Endothelial cell of umbilical vein (primary cell): ENCODE data around the gene PPP2R2C. TPM values are rescaled to one million over a fixed set of nuclear protein-coding genes. Genes with fewer than 3 reads are reported as not detected.

ENCODE experiments used
- BruUV-seq: library from RNA; stranded (reverse); fragments of 400-500 nt; replicated peaks from 2 replicates; lab custom pipeline; 2021; lab: Mats Ljungman, UMichigan
- CTCF ChIA-PET: fragments of 300-600, 350-600 bp; sonication (Branson Sonifier 250); formaldehyde crosslinking; loops from one replicate; lab custom pipeline; 2021; ENCODE audit warnings: antibody characterized with exemption, inconsistent platforms; lab: Charles Lee
- POLR2A ChIA-PET: fragments of 300-600, 350-600 bp; sonication (Branson Sonifier 250); formaldehyde crosslinking; loops from one replicate; lab custom pipeline; 2021; ENCODE audit warnings: antibody characterized with exemption, inconsistent platforms; lab: Charles Lee
- DNase-seq: peaks from one replicate; pipeline ENCODE4 v3.0.0-alpha.2; 2011; ENCODE audit warnings: low read depth, low spot score
- FAIRE-seq: peaks from 2 replicates; lab custom pipeline; 2011; peaks lifted over from hg19 to GRCh38; lab: Jason Lieb, UNC
- H2AFZ ChIP-seq: 2 replicates; pipeline ENCODE4 v1.6.0; 2012; ENCODE audit warnings: low read depth, low read length, control low read depth, inconsistent platforms
- H3K27ac ChIP-seq: 2 replicates; pipeline ENCODE4 v1.5.1; 2011; ENCODE audit warnings: low read depth, mild to moderate bottlenecking, control low read depth, low read length, moderate library complexity; ENCODE audit not compliant: insufficient read depth
- H3K27me3 ChIP-seq, 2 experiments: 2 replicates each; pipeline versions ENCODE4 v1.6.0 to v1.6.1; 2011; ENCODE audit warnings: low read length in 2 of 2, mixed read lengths in 1 of 2; ENCODE audit not compliant: control insufficient read depth in 2 of 2, insufficient read depth in 2 of 2
- H3K36me3 ChIP-seq, 2 experiments: 2 replicates in 1 of 2; 3 replicates in 1 of 2; pipeline ENCODE4 v1.5.1; 2011; ENCODE audit warnings: low read length in 2 of 2, mild to moderate bottlenecking in 1 of 2, moderate library complexity in 1 of 2; ENCODE audit not compliant: control insufficient read depth in 2 of 2, insufficient read depth in 2 of 2; ENCODE audit errors: extremely low read depth in 1 of 2
- H3K4me1 ChIP-seq: 3 replicates; pipeline ENCODE4 v1.5.1; 2011; ENCODE audit warnings: mild to moderate bottlenecking, low read length; ENCODE audit not compliant: control insufficient read depth, insufficient read depth; ENCODE audit errors: extremely low read depth
- H3K4me2 ChIP-seq: 2 replicates; pipeline ENCODE4 v1.6.1; 2011; ENCODE audit warnings: low read length, control low read depth, mixed read lengths; ENCODE audit not compliant: insufficient read depth
- H3K4me3 ChIP-seq, 3 experiments: fragments of 200-600 bp in 1 of 3; sonication (generic), shearing (Covaris generic) in 1 of 3; replicated peaks in 1 of 3; 2 replicates each; pipeline ENCODE4 v1.5.1; 2011 to 2016; ENCODE audit warnings: control low read depth in 3 of 3, low read length in 3 of 3, mild to moderate bottlenecking in 2 of 3, inconsistent platforms in 1 of 3, low read depth in 1 of 3, moderate library complexity in 1 of 3; ENCODE audit not compliant: insufficient read depth in 1 of 3
- H3K79me2 ChIP-seq: 2 replicates; pipeline ENCODE4 v1.6.0; 2012; ENCODE audit warnings: low read length, inconsistent platforms; ENCODE audit not compliant: control insufficient read depth, insufficient read depth
- H3K9ac ChIP-seq: replicated peaks from 2 replicates; pipeline ENCODE3; 2011; ENCODE audit warnings: low read length, control low read depth; ENCODE audit not compliant: insufficient read depth; ENCODE audit errors: extremely low read depth
- H3K9me1 ChIP-seq: replicated peaks from 3 replicates; pipeline ENCODE4 v1.6.0; 2011; ENCODE audit warnings: mild to moderate bottlenecking, low read length; ENCODE audit not compliant: control insufficient read depth, insufficient read depth; ENCODE audit errors: extremely low read depth
- H3K9me3 ChIP-seq: replicated peaks from 2 replicates; pipeline ENCODE4 v1.5.1; 2012; ENCODE audit warnings: low read length, inconsistent platforms; ENCODE audit not compliant: control insufficient read depth, insufficient read depth
- H4K20me1 ChIP-seq: replicated peaks from 2 replicates; pipeline ENCODE3; 2011; ENCODE audit warnings: mild to moderate bottlenecking, low read length; ENCODE audit not compliant: control insufficient read depth, insufficient read depth; ENCODE audit errors: extremely low read depth
- EZH2 ChIP-seq: IDR thresholded peaks from 2 replicates; pipeline ENCODE4 v1.6.1; 2012; ENCODE audit warnings: borderline replicate concordance, low read depth, mild to moderate bottlenecking, moderate library complexity, low read length, inconsistent platforms; ENCODE audit not compliant: severe bottlenecking
- FOS ChIP-seq: IDR thresholded peaks from 2 replicates; pipeline ENCODE4 v1.6.1; 2011; ENCODE audit warnings: mild to moderate bottlenecking, low read length, moderate library complexity, borderline replicate concordance; ENCODE audit not compliant: insufficient read depth
- GATA2 ChIP-seq: IDR thresholded peaks from 2 replicates; pipeline ENCODE4 v1.7.0; 2011; ENCODE audit warnings: low read depth, mild to moderate bottlenecking, moderate library complexity, mixed read lengths, low read length; ENCODE audit not compliant: insufficient read length, insufficient read depth
- JUN ChIP-seq: IDR thresholded peaks from 2 replicates; pipeline ENCODE4 v1.6.1; 2011; ENCODE audit warnings: borderline replicate concordance, low read depth; ENCODE audit not compliant: insufficient read length, insufficient read depth
- MYC ChIP-seq: IDR thresholded peaks from one replicate; pipeline ENCODE4 v1.6.1; 2011; ENCODE audit warnings: mild to moderate bottlenecking, low read depth, low read length
- POLR2A ChIP-seq: IDR thresholded peaks from 2 replicates; pipeline ENCODE4 v1.6.1; 2012; ENCODE audit warnings: low read depth, mild to moderate bottlenecking, control low read depth, low read length
- POLR2AphosphoS5 ChIP-seq: IDR thresholded peaks from 2 replicates; pipeline ENCODE4 v1.6.1; 2012; ENCODE audit warnings: low read depth, mild to moderate bottlenecking, control low read depth, low read length, moderate library complexity; ENCODE audit not compliant: insufficient read depth
- dilution Hi-C: fragments of 300-500 bp; cut with MboI; formaldehyde crosslinking; loops from one replicate; pipeline ENCODE4 v1.15.0; 2019; ENCODE audit warnings: low sequenced_read_pairs; ENCODE audit not compliant: extremely low pct_ligation_motif_present
- intact Hi-C: fragments of 100-400 bp; cut with micrococcal nuclease; formaldehyde crosslinking; loops from one replicate; pipeline ENCODE4 v1.10.0; 2022
- polyA plus RNA-seq, 4 experiments: library from polyadenylated mRNA; depleted of rRNA in 3 of 4; stranded (reverse) in 3 of 4; unstranded in 1 of 4; fragments of >200 nt; gene quantifications; 2 replicates each; pipeline versions ENCODE4 v1.2.1 to v1.2.3, GENCODE V29; 2011 to 2012; ENCODE audit warnings: missing spikeins in 1 of 4
- total RNA-seq: library from RNA; stranded (reverse); gene quantifications from 2 replicates; pipeline ENCODE4 v1.2.3, GENCODE V29; 2021
- TF ChIP-seq, protein P1 (sequence below), 2 donors: IDR thresholded peaks; 1 replicate in 1 of 2; 2 replicates in 1 of 2; pipeline ENCODE4 v1.5.1; 2011; ENCODE audit warnings: low read length in 2 of 2, mild to moderate bottlenecking in 2 of 2, moderate library complexity in 2 of 2, control low read depth in 1 of 2, inconsistent platforms in 1 of 2, low read depth in 1 of 2; ENCODE audit not compliant: insufficient read depth in 1 of 2; ENCODE audit errors: extremely low read depth in 1 of 2
- TF ChIP-seq, protein P2 (sequence below): IDR thresholded peaks from 2 replicates; pipeline ENCODE4 v1.6.1; 2011; ENCODE audit not compliant: insufficient read depth, insufficient read length

Gene PPP2R2C
- total and polyA plus RNA-seq, 2 donors (not counting 3 experiments of a cell fraction or from before 2014, with no cell fraction given) = 0.03 to 0.09 TPM

DNA sequence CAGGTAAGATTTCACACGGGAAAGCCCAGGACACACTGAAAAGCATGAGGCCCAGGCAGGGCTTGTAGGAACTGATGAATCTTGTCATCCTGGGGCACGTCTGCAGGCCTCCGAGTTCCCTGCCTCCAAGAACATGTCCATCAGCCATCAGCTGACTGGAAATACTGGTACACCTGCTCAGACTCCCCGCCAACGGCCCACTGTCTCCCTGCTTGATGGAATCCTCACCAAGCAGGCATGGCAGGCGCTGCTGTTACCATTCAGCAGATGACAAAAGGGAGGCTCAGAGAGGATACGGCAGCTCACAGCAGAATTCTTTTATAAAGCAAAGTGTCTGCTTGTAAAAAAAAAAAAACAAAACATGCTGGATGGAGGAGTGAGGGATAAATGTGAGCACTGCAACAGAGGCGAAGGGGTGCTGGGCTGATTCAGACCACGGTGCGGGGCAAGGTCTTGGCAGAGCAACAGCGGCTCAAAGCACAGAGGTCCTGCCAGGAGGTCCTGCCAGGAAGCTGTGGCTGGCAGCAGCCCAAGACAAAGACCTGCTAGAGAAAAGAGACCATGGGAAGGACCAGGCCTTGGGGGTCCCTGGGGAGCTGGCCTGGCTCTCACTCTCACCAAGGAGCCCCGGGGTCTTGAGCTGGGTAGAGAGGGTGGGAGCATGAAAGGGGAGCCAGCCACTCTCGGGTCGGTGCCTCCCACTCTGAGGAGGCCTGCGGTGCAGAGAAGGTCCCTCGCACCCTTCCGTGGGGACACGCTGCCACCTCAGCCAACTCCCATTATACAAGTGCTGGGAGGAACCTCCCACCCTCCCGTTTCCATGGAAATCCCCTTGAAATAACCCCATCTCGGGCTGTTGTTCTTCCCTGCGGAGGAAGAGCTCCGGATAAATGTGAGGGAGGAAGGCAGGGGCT lies 25.6 kb downstream of the PPP2R2C start:
- Histone ChIP-seq H3K9ac (no peak overlapping the region), H4K20me1 (no peaks in the 10 kb centered on the region), H3K4me2 (no peak overlapping the region), H3K36me3 (no peaks in the 10 kb centered on the region), H3K9me3 (no peaks in the 10 kb centered on the region), H3K4me1 (no peaks in the 10 kb centered on the region), H2AFZ (no peak overlapping the region), H3K79me2 (no peaks in the 10 kb centered on the region), H3K9me1 (no peaks in the 10 kb centered on the region), H3K27ac (no peak overlapping the region), H3K27me3 (no peaks in the 10 kb centered on the region), H3K4me3 (no peak overlapping the region)
- DNase-seq (no peak), FAIRE-seq (no peak)
- POLR2A ChIA-PET = no interaction called here
- BruUV-seq = no TSS peak
- TF ChIP-seq FOS (no peak), EZH2 (no peak), POLR2AphosphoS5 (no peak), POLR2A (no peak), GATA2 (no peak), JUN (no peak), MYC (no peak)
- TF ChIP-seq, protein P1, sequence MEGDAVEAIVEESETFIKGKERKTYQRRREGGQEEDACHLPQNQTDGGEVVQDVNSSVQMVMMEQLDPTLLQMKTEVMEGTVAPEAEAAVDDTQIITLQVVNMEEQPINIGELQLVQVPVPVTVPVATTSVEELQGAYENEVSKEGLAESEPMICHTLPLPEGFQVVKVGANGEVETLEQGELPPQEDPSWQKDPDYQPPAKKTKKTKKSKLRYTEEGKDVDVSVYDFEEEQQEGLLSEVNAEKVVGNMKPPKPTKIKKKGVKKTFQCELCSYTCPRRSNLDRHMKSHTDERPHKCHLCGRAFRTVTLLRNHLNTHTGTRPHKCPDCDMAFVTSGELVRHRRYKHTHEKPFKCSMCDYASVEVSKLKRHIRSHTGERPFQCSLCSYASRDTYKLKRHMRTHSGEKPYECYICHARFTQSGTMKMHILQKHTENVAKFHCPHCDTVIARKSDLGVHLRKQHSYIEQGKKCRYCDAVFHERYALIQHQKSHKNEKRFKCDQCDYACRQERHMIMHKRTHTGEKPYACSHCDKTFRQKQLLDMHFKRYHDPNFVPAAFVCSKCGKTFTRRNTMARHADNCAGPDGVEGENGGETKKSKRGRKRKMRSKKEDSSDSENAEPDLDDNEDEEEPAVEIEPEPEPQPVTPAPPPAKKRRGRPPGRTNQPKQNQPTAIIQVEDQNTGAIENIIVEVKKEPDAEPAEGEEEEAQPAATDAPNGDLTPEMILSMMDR (IDR thresholded peaks at IDR 0.05; ENCODE audit: extremely low read depth in 1 of 2, insufficient read depth in 1 of 2, low read depth in 1 of 2, low read length in 2 of 2) = no peak
- TF ChIP-seq, protein P2, sequence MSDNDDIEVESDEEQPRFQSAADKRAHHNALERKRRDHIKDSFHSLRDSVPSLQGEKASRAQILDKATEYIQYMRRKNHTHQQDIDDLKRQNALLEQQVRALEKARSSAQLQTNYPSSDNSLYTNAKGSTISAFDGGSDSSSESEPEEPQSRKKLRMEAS = no peak
- CTCF ChIA-PET = no interaction called here
- intact Hi-C loops = no loop called here
- dilution Hi-C loops = no loop called here
